ENCODE measurements around the gene CNTN5. TPM values are rescaled to one million over a fixed set of nuclear protein-coding genes. Genes with fewer than 3 reads are reported as not detected.
"Not testable (repeated sequence)": the region's sequence is repeated elsewhere in the genome, so short reads cannot be mapped to it uniquely, and the experiment has no call there.

Gene CNTN5
- total and polyA plus RNA-seq, 2 donors (not counting 1 experiment from before 2014, with no cell fraction given) = 0.17 TPM; not detected in 1

DNA sequence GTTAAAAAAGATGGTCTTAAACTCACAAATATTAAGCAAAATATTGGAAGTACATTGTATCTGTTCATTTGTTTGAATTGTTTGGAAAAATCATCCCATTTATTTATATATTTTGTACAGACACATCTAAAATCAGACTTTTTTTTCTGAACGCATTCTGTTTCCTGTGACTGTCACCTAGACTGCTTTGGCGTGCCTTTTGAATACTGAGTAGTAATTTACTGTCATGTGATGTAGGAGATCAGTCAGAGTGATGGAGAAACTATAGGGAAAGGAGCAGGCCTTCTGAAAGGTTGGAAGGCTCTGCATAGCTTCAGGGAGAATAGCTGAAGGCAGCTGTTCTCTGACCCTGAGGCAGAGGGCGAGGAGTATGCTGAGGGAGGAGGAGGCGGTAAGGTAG lies 1214.3 kb downstream of the CNTN5 start:
- Histone ChIP-seq H3K9ac (ENCODE audit: insufficient read depth, low read length) (no peak overlapping the region), H3K27me3 (ENCODE audit: control insufficient read depth, insufficient read depth, low read length) (no peaks in the 10 kb centered on the region), H2AFZ (ENCODE audit: low read length) (no peak overlapping the region), H3K4me3 (replicated peaks in 1 of 4; ENCODE audit: control extremely low read depth in 1 of 4, insufficient read depth in 1 of 4, low read depth in 3 of 4, low read length in 4 of 4) (no peak overlapping the region), H3K27ac (ENCODE audit: insufficient read depth, low read length) (no peak overlapping the region), H3K4me2 (ENCODE audit: extremely low read depth, insufficient read depth, low read length) (no peak overlapping the region), H3K4me1 (ENCODE audit: control insufficient read depth, extremely low read depth, insufficient read depth, low read length) (no peaks in the 10 kb centered on the region), H3K79me2 (ENCODE audit: control insufficient read depth, insufficient read depth, low read length) (no peaks in the 10 kb centered on the region), H4K20me1 (ENCODE audit: control insufficient read depth, extremely low read depth, insufficient read depth, low read length) (no peaks in the 10 kb centered on the region), H3K9me3 (ENCODE audit: control insufficient read depth, insufficient read depth, low read depth, low read length) (no peaks in the 10 kb centered on the region), H3K36me3 (ENCODE audit: control insufficient read depth, insufficient read depth, low read length) (no peaks in the 10 kb centered on the region)
- no peak for DNase-seq (ENCODE audit: low read depth in 2 of 2)
- no peak for TF ChIP-seq EZH2 (IDR thresholded peaks at IDR 0.05; ENCODE audit: low read length, missing control alignments)
- TF ChIP-seq, protein P1, sequence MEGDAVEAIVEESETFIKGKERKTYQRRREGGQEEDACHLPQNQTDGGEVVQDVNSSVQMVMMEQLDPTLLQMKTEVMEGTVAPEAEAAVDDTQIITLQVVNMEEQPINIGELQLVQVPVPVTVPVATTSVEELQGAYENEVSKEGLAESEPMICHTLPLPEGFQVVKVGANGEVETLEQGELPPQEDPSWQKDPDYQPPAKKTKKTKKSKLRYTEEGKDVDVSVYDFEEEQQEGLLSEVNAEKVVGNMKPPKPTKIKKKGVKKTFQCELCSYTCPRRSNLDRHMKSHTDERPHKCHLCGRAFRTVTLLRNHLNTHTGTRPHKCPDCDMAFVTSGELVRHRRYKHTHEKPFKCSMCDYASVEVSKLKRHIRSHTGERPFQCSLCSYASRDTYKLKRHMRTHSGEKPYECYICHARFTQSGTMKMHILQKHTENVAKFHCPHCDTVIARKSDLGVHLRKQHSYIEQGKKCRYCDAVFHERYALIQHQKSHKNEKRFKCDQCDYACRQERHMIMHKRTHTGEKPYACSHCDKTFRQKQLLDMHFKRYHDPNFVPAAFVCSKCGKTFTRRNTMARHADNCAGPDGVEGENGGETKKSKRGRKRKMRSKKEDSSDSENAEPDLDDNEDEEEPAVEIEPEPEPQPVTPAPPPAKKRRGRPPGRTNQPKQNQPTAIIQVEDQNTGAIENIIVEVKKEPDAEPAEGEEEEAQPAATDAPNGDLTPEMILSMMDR (conservative IDR thresholded peaks at IDR 0.05 in 1 of 2, IDR thresholded peaks at IDR 0.05 in 1 of 2; ENCODE audit: low read depth in 1 of 2, low read length in 2 of 2) = no peak

DNA sequence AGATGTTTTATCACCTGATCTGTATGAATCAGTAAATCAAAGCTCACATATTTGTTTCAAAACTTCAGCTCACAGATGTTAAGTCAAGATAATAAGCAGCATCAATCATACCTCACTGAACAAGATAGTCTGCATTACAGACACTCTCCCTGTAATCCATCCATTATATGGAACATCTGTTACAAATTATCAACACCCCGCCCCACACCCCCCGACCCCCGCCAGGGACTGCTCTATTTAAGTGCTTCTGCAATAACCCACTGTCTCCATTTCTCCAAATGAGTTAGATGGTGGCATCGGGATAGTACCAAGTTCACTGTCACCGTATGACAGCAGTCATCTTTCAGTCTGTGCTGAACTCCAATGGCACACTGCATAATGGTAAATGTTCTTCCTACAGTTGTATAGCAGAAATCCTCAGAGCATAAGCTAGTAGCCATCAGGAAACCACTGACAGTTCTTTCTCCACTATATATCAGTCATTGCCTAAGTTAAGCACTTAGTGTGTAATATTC lies 1219.3 kb downstream of the CNTN5 start:
- no peaks in the 10 kb centered on the region for H3K9me3 ChIP-seq (ENCODE audit: control insufficient read depth, insufficient read depth, low read depth, low read length)
- TF ChIP-seq, protein P1 (conservative IDR thresholded peaks at IDR 0.05 in 1 of 2, IDR thresholded peaks at IDR 0.05 in 1 of 2; ENCODE audit: low read depth in 1 of 2, low read length in 2 of 2) = no peak
- TF ChIP-seq EZH2 (IDR thresholded peaks at IDR 0.05; ENCODE audit: low read length, missing control alignments) = no peak
- H2AFZ ChIP-seq (ENCODE audit: low read length) = no peak overlapping the region
- H3K4me1 ChIP-seq (ENCODE audit: control insufficient read depth, extremely low read depth, insufficient read depth, low read length) = no peaks in the 10 kb centered on the region
- no peak overlapping the region for H3K4me3 ChIP-seq (replicated peaks in 1 of 4; ENCODE audit: control extremely low read depth in 1 of 4, insufficient read depth in 1 of 4, low read depth in 3 of 4, low read length in 4 of 4)
- no peaks in the 10 kb centered on the region for H4K20me1 ChIP-seq (ENCODE audit: control insufficient read depth, extremely low read depth, insufficient read depth, low read length)
- no peak overlapping the region for H3K4me2 ChIP-seq (ENCODE audit: extremely low read depth, insufficient read depth, low read length)
- H3K27me3 ChIP-seq (ENCODE audit: control insufficient read depth, insufficient read depth, low read length) = no peaks in the 10 kb centered on the region
- no peak overlapping the region for H3K27ac ChIP-seq (ENCODE audit: insufficient read depth, low read length)
- no peak for DNase-seq (ENCODE audit: low read depth in 2 of 2)
- no peaks in the 10 kb centered on the region for H3K36me3 ChIP-seq (ENCODE audit: control insufficient read depth, insufficient read depth, low read length)
- H3K79me2 ChIP-seq (ENCODE audit: control insufficient read depth, insufficient read depth, low read length) = no peaks in the 10 kb centered on the region
- H3K9ac ChIP-seq (ENCODE audit: insufficient read depth, low read length) = no peak overlapping the region

DNA sequence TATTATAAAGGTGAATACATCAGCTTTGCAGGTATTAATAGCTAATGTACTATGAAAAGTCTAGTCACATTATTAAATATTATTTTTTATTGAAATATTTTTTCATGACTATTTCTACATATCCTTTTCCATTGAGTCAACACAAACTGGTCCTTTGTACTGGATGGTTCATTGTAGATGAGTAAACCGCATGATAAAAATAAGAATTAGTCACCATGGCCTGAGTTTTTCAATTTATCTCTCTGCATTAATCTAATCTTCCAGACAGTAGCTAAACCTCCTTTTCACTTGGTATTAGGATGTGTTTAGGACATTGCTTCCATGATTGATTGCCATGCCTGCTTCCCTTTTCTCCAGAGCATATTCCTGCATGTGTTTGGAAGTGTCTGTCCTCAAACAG lies 1227.0 kb downstream of the CNTN5 start:
- no peaks in the 10 kb centered on the region for H3K9me3 ChIP-seq (ENCODE audit: control insufficient read depth, insufficient read depth, low read depth, low read length)
- H2AFZ ChIP-seq (ENCODE audit: low read length) = no peak overlapping the region
- no peaks in the 10 kb centered on the region for H3K27me3 ChIP-seq (ENCODE audit: control insufficient read depth, insufficient read depth, low read length)
- no peaks in the 10 kb centered on the region for H3K36me3 ChIP-seq (ENCODE audit: control insufficient read depth, insufficient read depth, low read length)
- no peaks in the 10 kb centered on the region for H4K20me1 ChIP-seq (ENCODE audit: control insufficient read depth, extremely low read depth, insufficient read depth, low read length)
- H3K27ac ChIP-seq (ENCODE audit: insufficient read depth, low read length) = no peak overlapping the region
- H3K79me2 ChIP-seq (ENCODE audit: control insufficient read depth, insufficient read depth, low read length) = no peaks in the 10 kb centered on the region
- TF ChIP-seq EZH2 (IDR thresholded peaks at IDR 0.05; ENCODE audit: low read length, missing control alignments) = no peak
- TF ChIP-seq, protein P1 (conservative IDR thresholded peaks at IDR 0.05 in 1 of 2, IDR thresholded peaks at IDR 0.05 in 1 of 2; ENCODE audit: low read depth in 1 of 2, low read length in 2 of 2) = no peak
- DNase-seq (ENCODE audit: low read depth in 2 of 2) = no peak
- no peaks in the 10 kb centered on the region for H3K4me1 ChIP-seq (ENCODE audit: control insufficient read depth, extremely low read depth, insufficient read depth, low read length)
- no peak overlapping the region for H3K9ac ChIP-seq (ENCODE audit: insufficient read depth, low read length)
- no peak overlapping the region for H3K4me2 ChIP-seq (ENCODE audit: extremely low read depth, insufficient read depth, low read length)
- H3K4me3 ChIP-seq (replicated peaks in 1 of 4; ENCODE audit: control extremely low read depth in 1 of 4, insufficient read depth in 1 of 4, low read depth in 3 of 4, low read length in 4 of 4) = no peak overlapping the region

DNA sequence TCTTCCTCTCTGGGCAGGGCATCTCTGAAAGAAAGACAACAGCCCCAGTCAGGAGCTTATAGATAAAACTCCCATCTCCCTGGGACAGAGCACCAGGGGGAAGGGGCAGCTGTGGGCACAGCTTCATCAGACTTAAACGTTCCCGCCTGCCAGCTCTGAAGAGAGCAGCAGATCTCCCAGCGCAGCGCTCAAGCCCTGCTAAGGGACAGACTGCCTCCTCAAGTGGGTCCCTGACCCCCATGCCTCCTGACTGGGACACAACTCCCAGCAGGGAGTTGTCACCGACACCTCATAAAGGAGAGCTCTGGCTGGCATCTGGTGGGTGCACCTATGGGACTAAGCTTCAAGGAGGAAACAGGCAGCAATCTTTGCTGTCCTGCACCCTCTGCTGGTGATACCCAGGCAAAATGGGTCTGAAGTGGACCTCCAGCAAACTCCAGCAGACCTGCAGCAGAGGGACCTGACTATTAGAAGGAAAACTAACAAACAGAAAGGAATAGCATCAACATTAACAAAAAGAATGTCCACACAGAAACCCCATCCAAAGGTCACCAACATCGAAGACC lies 1236.6 kb downstream of the CNTN5 start:
- H3K27ac ChIP-seq (ENCODE audit: insufficient read depth, low read length); H3K4me3 ChIP-seq (replicated peaks in 1 of 4; ENCODE audit: control extremely low read depth in 1 of 4, insufficient read depth in 1 of 4, low read depth in 3 of 4, low read length in 4 of 4); DNase-seq (ENCODE audit: low read depth in 2 of 2); H2AFZ ChIP-seq (ENCODE audit: low read length); H3K79me2 ChIP-seq (ENCODE audit: control insufficient read depth, insufficient read depth, low read length); H3K27me3 ChIP-seq (ENCODE audit: control insufficient read depth, insufficient read depth, low read length); H3K9ac ChIP-seq (ENCODE audit: insufficient read depth, low read length); H4K20me1 ChIP-seq (ENCODE audit: control insufficient read depth, extremely low read depth, insufficient read depth, low read length); H3K36me3 ChIP-seq (ENCODE audit: control insufficient read depth, insufficient read depth, low read length); H3K9me3 ChIP-seq (ENCODE audit: control insufficient read depth, insufficient read depth, low read depth, low read length); H3K4me2 ChIP-seq (ENCODE audit: extremely low read depth, insufficient read depth, low read length); H3K4me1 ChIP-seq (ENCODE audit: control insufficient read depth, extremely low read depth, insufficient read depth, low read length): not testable (repeated sequence)
